Stomach smooth muscle (tissue), 2 donors: ENCODE measurements around the gene TRIM5.
"Not testable (repeated sequence)": the region's sequence is repeated elsewhere in the genome, so short reads cannot be mapped to it uniquely, and the experiment has no call there.

ENCODE experiments used
- H3K27ac ChIP-seq: one replicate; pipeline ENCODE4 v1.7.0; 2013; ENCODE audit warnings: mild to moderate bottlenecking, low read length, inconsistent platforms
- H3K27me3 ChIP-seq, 2 donors: one replicate each; pipeline ENCODE4 v1.7.0; 2013; ENCODE audit warnings: low read length in 2 of 2; ENCODE audit not compliant: insufficient read depth in 2 of 2, control insufficient read depth in 1 of 2
- H3K36me3 ChIP-seq, 2 donors: one replicate each; pipeline ENCODE4 v1.7.0; 2013; ENCODE audit warnings: low read length in 2 of 2; ENCODE audit not compliant: control insufficient read depth in 2 of 2, insufficient read depth in 2 of 2
- H3K4me1 ChIP-seq: one replicate; pipeline ENCODE4 v1.7.0; 2013; ENCODE audit warnings: low read length; ENCODE audit not compliant: control insufficient read depth, insufficient read depth
- H3K4me3 ChIP-seq, 2 donors: one replicate each; pipeline ENCODE4 v1.7.0; 2013; ENCODE audit warnings: low read length in 2 of 2
- H3K9ac ChIP-seq, 2 donors: one replicate each; pipeline ENCODE4 v1.7.0; 2013; ENCODE audit warnings: low read length in 2 of 2, mild to moderate bottlenecking in 1 of 2
- H3K9me3 ChIP-seq, 2 donors: one replicate each; pipeline ENCODE4 v1.7.0; 2013; ENCODE audit warnings: low read length in 2 of 2; ENCODE audit not compliant: control insufficient read depth in 2 of 2
- donor health status: healthy.
- donor health status: Pancreatic carcinoma.

The TRIM5 gene

GRCh38 chr11:5684646-5685362 lies at the start of gene TRIM5:
Gene TRIM5, minus strand, starts transcription at chr11:5685074. Its CDS starts 4,897 bp downstream, at chr11:5680177.
- Histone ChIP-seq H3K27me3 (no peaks in the 10 kb centered on the region), H3K9ac (peak within 1 kb of the TSS; percentile 73 to 83), H3K4me3 (peak within 1 kb of the TSS; percentile 64 to 81), H3K4me1 (peaks cover 15% of the 10 kb centered on the region), H3K36me3 (peaks cover 0 to 1% of the 10 kb centered on the region in 2 donors), H3K27ac (peak within 1 kb of the TSS; percentile 62), H3K9me3 (no peaks in the 10 kb centered on the region)

GRCh38 chr11:5727691-5728090 lies 42.8 kb upstream of the TRIM5 start:
- Histone ChIP-seq H3K9ac (no peak overlapping the region), H3K27me3 (no peaks in the 10 kb centered on the region), H3K27ac (no peak overlapping the region), H3K4me3 (no peak overlapping the region), H3K36me3 (no peaks in the 10 kb centered on the region), H3K4me1 (no peaks in the 10 kb centered on the region), H3K9me3 (peaks cover 0 to 2% of the 10 kb centered on the region in 2 donors)

GRCh38 chr11:5726351-5726750 lies 41.5 kb upstream of the TRIM5 start:
- no peaks in the 10 kb centered on the region for H3K36me3 ChIP-seq

GRCh38 chr11:5722622-5723021 lies 37.7 kb upstream of the TRIM5 start:
- Histone ChIP-seq H3K4me1 (no peaks in the 10 kb centered on the region), H3K9me3 (peaks cover 0 to 2% of the 10 kb centered on the region in 2 donors), H3K4me3 (no peak overlapping the region), H3K27me3 (no peaks in the 10 kb centered on the region), H3K9ac (no peak overlapping the region), H3K27ac (no peak overlapping the region), H3K36me3 (no peaks in the 10 kb centered on the region)

More at GRCh38 chr11:5726351-5726750, 41.5 kb upstream of the TRIM5 start:
- peaks cover 0 to 2% of the 10 kb centered on the region in 2 donors for H3K9me3 ChIP-seq
- no peaks in the 10 kb centered on the region for H3K27me3 ChIP-seq
- H3K27ac ChIP-seq = no peak overlapping the region
- H3K4me3 ChIP-seq = no peak overlapping the region
- H3K4me1 ChIP-seq = no peaks in the 10 kb centered on the region
- H3K9ac ChIP-seq = no peak overlapping the region

- H3K9me3 ChIP-seq = no peaks in the 10 kb centered on the region
- no peaks in the 10 kb centered on the region for H3K27me3 ChIP-seq
- H3K27ac ChIP-seq = no peak overlapping the region
- no peak overlapping the region for H3K4me3 ChIP-seq
- no peak overlapping the region for H3K9ac ChIP-seq
- H3K36me3 ChIP-seq = no peaks in the 10 kb centered on the region
- no peaks in the 10 kb centered on the region for H3K4me1 ChIP-seq
Observed at GRCh38 chr11:5719703-5720495, 35.0 kb upstream of the TRIM5 start.

- not testable (repeated sequence) for H3K4me3 ChIP-seq, H3K4me1 ChIP-seq, H3K9ac ChIP-seq, H3K27ac ChIP-seq, H3K27me3 ChIP-seq, H3K9me3 ChIP-seq, H3K36me3 ChIP-seq
Observed at GRCh38 chr11:5716518-5716917, 31.6 kb upstream of the TRIM5 start.

GRCh38 chr11:5713695-5714094 lies 28.8 kb upstream of the TRIM5 start:
- Histone ChIP-seq H3K4me1 (no peaks in the 10 kb centered on the region), H3K9me3 (no peaks in the 10 kb centered on the region), H3K27ac (no peak overlapping the region), H3K9ac (no peak overlapping the region), H3K4me3 (no peak overlapping the region), H3K36me3 (peaks cover 6 to 15% of the 10 kb centered on the region in 2 donors), H3K27me3 (no peaks in the 10 kb centered on the region)

GRCh38 chr11:5712507-5712906 lies 27.6 kb upstream of the TRIM5 start:
- Histone ChIP-seq H3K27ac (no peak overlapping the region), H3K4me3 (no peak overlapping the region), H3K9ac (no peak overlapping the region), H3K4me1 (no peaks in the 10 kb centered on the region), H3K27me3 (no peaks in the 10 kb centered on the region), H3K9me3 (no peaks in the 10 kb centered on the region), H3K36me3 (peaks cover 14 to 24% of the 10 kb centered on the region in 2 donors)

GRCh38 chr11:5705688-5706087 lies 20.8 kb upstream of the TRIM5 start:
- no peak overlapping the region for H3K9ac ChIP-seq
- no peak overlapping the region for H3K4me3 ChIP-seq
- H3K4me1 ChIP-seq = no peaks in the 10 kb centered on the region
- H3K27ac ChIP-seq = no peak overlapping the region
- H3K9me3 ChIP-seq = no peaks in the 10 kb centered on the region
- peaks cover 14 to 33% of the 10 kb centered on the region in 2 donors for H3K36me3 ChIP-seq
- no peaks in the 10 kb centered on the region for H3K27me3 ChIP-seq

- Histone ChIP-seq H3K27ac (no peak overlapping the region), H3K9me3 (no peaks in the 10 kb centered on the region), H3K27me3 (no peaks in the 10 kb centered on the region), H3K4me3 (no peak overlapping the region), H3K9ac (no peak overlapping the region), H3K4me1 (no peaks in the 10 kb centered on the region), H3K36me3 (peaks cover 9 to 21% of the 10 kb centered on the region in 2 donors)
Observed at GRCh38 chr11:5703741-5704536, 19.1 kb upstream of the TRIM5 start.
